Stimulated activated CD8-positive, alpha-beta memory T cell treated with anti-CD3 and anti-CD28 coated beads, Interleukin-15, amount 100 ng/mL, for 4 hours (primary cell): ENCODE measurements around the gene IPCEF1.

Experiments
- DNase-seq, 2 donors: peaks; one replicate each; pipeline ENCODE4 v3.0.0-alpha.2; 2020; ENCODE audit warnings: low read depth in 2 of 2

IPCEF1 gene, protein sequence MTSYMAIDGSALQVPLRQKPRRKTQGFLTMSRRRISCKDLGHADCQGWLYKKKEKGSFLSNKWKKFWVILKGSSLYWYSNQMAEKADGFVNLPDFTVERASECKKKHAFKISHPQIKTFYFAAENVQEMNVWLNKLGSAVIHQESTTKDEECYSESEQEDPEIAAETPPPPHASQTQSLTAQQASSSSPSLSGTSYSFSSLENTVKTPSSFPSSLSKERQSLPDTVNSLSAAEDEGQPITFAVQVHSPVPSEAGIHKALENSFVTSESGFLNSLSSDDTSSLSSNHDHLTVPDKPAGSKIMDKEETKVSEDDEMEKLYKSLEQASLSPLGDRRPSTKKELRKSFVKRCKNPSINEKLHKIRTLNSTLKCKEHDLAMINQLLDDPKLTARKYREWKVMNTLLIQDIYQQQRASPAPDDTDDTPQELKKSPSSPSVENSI

DNA sequence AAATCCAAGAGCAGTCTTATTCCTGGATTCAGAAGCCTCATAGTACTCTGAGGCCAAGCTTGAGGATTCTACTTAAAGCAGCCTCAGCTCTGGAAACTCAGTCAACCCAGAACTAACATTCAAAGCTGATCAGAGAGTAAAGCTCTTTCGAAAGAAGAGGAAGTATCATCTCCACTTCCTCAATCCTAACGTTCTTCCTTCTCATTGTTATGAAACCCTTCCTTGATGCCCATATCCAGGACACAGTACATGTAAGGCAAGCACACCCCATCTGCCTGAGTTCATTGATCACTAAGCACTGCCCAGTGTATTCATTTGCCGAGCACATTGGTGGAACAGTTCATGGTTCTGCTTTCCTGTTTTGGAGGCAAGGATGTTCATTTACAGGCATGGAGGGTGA lies at the start of gene IPCEF1:
Gene IPCEF1, minus strand, starts transcription at position 114 of the 400 bp plus-strand sequence. CDS start 90,856 bp downstream, outside the sequence.
- DNase-seq: no peak

DNA sequence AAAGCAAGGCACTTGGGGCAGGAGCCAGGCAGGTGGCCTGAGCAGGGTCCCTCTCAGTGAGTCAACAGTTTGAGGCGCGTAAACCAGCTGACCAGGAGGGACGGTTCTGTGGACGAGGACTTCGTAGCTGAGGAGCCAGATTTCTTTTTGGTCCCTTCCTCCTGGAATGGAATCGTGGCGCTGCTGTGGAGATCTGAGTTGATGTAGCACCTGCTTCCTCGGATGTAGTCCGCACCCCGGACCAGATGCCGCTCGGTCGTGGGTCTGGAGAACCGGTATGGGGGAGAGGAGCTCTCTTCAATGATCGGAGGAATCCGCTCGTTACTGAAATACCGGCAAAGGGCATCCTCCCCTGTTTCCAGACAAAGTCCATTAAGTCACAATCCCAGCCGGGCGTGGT lies 49.7 kb upstream of the IPCEF1 start:
- DNase-seq: no peak

DNA sequence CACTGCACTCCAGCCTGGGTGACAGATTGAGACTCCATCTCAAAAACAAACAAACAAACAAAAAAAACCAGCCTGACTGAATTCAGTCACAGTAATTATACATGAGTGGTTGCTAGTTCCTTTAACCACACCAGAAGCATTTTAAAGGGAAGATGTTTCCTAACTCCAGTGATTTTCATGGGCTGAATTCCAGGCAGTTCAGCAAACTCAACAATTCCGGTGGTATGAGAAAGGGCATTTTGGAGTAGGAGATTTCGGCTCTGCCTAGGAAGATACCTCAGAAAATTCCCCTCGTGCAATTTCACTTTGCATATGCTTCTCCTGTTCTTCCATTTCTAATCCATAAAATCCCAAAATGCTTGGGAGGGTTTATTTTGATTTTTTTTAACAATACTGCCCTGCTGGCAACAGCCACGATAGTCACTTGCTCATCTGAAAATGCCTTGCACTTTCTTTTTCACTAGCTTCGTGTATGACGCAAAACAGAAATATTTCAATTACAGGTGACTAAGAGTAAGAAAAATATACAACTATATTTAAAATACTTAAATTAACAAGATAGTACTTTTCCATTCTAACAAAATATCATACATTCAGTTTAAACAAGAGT lies 48.3 kb upstream of the IPCEF1 start:
- DNase-seq: no peak

DNA sequence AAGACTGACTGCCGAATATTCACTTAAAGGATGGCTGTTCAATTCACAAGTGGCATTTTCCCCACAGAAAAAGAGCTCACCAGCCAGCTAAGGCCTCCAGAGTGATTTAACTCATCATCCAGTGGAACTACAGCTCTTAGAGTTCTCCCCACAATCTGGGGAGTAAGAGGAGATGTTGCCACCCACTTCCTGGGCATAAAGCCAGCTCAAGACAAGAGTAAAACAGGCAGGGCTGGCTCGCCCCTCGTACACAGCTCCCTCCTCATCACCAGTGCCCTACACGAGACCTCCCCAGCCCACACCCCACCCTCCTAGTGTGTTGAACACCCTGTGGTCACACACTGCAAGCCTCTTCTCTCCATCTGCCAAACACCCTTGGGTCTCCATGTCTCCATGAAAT lies 47.2 kb upstream of the IPCEF1 start:
- DNase-seq: no peak

DNA sequence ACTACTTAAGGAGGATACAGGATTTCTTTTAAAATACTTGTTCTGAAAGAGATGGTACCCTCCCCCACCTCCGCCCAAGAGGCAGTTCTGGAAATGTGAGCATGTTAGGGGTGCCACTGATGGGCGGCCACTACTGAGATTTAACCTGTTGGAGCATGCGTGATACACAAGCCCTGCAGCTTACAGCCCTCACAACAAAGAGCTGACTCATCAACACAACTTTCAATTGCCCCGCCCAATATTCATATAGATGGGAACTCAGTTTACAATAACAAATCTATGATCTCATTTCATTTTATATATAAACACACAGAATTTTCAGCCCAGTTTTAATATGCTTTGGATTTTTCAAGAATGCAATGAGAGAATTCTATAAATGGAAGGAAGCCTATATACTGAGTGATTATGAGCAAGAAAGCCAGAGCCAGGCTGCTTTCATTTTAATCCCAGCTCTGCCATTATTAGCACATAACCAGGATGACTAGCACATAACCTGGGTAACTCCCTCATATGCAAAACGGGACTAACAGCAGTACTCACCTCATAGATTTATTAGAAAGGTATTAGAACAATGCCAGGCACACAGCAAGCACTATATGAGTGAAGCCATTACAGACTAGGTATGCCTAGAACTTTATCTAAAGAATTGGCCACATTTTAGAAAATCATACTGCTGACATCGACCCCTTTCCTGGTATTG lies 45.6 kb upstream of the IPCEF1 start:
- no peak for DNase-seq

DNA sequence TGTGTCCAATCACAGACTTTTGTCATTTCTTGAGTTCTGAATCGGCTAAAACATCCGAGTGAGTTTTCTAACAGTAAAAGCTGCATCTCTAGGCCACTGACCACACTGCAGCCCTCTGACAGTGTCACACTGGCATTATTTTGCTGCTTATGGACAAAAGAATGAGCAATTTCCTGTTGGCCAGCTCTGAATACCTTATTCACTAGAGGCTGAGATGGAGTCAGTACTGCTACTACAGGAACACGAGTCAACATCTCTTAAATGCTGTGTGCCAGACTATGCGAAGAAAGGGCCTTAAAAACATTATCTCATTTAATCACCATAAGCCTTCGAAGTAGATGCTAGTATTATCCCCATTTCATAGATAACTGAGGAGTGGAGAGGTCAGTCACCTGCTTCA lies 42.5 kb upstream of the IPCEF1 start:
- no peak for DNase-seq

DNA sequence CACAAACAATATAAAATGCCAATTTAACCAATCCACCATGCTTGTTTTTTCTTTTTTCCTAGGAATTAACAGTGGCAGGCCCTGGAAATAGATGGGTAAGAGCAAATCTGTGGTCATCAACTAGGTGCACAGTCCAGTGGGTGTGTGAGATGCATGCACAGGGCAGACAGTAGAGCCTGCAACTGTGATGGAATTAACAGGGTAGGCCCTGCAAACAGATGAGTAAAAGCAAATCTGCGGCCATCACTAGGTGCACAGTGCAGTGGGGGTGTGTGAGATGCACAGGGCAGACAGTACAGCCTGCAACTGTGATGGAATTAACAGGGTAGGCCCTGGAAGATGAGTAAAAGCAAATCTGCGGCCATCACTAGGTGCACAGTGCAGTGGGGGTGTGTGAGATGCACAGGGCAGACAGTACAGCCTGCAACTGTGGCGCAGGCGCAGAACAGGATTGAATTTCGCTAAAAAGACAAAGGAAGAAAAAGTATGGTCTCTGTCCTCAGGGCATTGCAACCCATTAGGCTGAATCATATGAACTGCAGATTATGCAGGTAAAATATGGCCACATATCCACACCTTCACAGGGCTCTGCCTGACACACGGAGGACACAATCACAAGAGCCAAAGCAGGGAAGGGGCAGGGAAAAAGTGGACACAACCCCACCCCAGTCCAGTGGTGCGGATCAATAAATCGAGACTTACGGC lies 41.0 kb upstream of the IPCEF1 start:
- no peak for DNase-seq

DNA sequence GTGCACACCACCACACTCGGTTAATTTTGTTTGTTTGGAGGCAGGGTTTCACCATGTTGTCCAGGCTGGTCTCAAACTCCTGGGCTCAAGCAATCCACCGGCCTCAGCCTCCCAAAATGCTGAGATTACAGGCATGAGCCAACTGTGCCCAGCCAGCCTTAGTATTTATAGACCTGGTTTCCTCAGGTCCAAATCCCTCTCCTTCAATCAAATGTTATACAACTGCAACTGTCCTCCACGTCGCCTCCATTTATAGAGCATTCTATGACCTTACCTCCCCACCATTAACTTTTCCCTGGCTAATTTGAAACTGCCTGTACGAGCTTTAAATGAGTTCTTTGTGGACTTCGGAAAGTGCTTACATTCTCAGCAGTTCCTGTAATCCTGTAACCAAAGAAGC lies 39.3 kb upstream of the IPCEF1 start:
- DNase-seq: no peak

DNA sequence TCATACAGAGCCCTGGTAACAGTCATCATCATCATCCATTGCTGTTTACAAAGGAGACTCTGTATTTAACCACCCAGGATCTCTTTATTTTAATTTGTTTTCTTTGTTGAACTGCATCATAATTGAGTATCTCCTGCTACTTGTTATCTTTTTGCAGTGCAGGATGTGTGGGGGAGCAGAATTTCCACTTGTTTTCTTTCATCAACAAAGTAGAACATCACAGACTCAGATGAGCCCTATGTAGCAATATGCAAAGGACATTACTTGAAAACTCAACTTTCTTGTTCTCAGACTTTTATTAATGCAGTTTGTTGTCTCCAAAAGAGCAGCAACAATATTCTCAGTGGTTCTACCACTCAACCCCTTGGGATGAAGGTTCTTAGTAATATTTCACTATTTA lies 38.7 kb upstream of the IPCEF1 start:
- DNase-seq: no peak

DNA sequence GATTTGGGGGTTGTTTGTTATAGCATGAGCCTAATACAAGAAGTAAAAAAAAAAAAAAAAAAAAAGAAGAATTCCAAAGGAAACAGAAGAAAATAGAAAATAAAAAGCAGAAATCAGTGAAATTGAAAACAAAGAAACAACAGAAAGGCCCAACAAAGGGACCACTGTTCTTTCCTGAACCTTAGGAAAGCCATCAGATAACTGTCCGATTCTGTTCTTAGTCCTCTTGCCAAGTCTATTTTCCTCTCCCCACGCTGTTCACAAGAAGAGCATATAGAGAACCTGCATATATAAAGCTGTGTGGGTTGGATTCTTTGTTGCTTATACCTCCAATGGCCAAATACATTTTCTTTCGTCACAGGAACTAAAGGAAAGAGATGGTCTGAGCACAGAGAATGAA lies 38.0 kb upstream of the IPCEF1 start:
- DNase-seq: no peak

DNA sequence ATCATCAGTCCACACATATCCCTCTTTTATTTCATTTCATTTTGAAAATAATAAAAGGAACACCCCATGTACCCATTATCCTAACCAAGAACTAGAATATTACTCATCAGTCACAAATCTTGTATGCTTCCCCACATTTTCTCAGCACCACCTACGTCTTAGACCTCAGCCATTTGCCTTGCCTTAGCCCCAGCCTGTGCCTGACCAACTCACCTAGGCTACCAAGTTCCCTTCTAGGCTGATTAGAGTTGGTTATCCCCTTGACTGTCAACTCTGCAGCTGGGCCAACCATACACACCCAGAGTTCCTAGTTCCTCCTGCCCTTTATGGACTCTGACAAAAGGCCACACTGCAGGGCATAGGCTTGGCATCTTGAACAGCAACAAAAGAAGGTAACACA lies 33.4 kb upstream of the IPCEF1 start:
- no peak for DNase-seq

DNA sequence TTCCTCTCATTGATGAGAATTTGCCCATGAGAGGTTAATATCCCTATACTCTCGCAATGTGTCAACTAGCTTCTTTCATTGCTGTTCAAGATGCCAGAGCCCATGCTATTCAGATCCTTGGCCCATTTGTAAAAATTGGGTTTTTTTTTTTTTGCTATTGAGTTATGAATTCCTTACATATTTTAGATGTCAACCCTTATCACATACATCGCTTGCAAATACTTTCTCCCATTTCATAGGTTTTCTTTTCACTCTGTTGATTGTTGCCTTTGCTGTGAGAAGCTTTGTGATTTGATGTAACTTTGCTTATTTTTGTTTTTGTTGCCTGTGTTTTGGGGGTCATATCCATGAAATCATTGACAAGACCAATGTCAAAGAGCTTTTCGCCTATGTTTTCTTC lies 32.2 kb upstream of the IPCEF1 start:
- DNase-seq: no peak

DNA sequence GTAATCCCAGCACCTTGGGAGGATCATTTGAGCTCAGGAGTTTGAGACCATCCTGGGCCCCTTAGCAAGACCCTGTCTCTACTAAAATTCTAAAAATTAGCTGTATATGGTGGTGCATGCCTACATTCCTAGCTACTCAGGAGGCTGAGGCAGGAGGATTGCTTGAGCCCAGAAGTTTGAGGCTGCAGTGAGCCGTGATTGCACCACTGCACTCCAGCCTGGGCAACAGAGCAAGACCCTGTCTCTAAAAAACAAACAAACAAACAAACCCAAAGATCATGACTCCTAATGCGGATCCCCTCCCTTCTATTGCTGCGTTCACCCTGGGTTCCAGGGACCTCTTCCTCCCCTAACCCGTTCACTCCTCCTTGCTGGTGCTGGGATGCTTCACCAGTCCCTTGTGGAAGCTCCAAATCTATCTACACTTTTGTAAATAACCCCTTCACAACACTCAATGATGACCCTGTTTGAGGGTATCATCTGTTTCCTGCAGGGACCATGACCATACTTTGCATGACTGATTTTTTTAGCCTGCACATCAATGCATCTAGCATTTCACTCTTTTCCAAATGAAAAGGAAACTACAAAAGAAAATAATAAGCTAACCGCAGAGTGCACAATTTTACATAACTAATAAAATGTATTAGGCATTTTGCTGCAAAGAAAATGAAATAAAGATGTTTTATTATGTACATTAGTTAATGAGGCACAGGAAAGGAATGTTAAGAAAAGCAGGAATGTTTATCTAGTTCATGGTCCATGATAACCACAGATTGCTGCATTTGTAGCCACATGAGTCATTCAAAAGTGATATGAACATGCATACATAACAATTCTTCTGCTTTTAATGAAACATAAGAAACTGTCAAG lies 30.5 kb upstream of the IPCEF1 start:
- no peak for DNase-seq

DNA sequence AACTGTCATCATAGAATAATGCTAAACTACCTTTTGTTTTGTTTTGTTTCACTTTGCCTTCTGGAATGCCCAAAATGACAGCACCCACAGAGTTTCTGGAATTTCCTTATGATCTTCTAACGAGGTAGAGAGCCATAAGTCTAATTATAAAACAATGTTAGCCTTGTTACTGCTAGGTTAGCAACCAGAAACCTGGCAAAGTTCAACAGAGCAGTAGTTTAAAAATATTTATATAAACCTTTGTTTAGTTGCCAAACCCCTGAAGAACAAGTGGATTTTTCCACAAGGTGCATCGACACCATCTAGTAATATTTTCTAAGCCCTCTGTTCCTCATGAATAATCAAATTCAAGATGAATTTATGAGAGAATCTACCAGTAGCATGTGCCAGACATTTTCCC lies 27.6 kb upstream of the IPCEF1 start:
- no peak for DNase-seq

DNA sequence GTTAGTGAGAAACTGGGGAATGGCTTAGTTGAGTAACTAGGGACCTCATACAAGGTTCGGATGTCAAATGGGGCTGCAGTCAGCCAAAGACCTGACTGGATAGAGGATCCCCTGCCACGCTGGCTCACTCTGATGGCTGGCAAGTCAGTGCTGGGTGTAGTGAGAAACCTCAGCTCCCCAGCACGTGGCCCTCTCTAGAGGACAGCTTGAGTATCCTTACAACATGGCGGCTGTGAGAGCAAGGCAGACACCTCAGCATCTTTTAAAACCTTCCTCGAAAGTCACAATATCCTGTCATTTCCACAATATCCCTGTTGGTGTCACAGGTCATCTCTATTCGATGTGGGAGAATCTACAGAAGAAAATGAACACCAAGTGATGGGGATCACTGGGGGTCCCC lies 26.7 kb upstream of the IPCEF1 start:
- no peak for DNase-seq

DNA sequence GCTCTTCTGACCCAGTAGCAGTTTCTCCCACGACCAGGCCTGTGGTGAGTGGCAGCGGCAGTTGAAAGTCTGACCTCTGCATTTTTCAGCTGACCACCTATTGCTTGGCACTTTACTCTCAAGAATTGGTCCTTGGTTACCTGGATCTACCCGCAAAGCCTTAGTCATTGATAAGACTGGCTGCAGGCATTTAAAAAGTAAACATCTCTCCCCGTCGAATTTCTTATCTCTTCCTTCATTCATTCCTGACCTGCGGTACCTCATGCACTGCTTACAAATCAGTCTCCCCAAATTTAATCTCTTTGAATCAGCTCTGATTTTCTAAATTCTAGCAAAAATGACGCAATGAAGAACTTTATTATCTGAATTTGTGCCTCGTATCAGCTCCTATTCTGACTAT lies 26.1 kb upstream of the IPCEF1 start:
- DNase-seq: no peak

DNA sequence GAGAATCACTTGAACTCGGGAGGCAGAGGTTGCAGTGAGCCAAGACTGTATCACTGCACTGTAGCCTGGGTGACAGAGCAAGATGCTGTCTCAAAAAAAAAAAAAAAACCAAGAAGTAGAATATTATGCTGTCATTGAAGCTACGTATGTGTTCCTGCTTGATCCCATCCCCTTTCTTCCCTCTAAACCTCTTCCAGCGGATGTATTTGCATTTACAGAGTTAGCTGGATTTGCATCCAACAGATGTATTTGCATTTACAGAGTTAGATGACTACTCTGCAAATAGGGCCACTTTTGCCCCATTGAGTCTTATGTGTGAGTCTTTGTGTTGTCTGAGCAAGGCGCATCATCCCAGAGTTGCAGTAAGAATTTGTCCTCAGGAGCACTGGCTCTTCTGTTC lies 24.9 kb upstream of the IPCEF1 start:
- DNase-seq: no peak

DNA sequence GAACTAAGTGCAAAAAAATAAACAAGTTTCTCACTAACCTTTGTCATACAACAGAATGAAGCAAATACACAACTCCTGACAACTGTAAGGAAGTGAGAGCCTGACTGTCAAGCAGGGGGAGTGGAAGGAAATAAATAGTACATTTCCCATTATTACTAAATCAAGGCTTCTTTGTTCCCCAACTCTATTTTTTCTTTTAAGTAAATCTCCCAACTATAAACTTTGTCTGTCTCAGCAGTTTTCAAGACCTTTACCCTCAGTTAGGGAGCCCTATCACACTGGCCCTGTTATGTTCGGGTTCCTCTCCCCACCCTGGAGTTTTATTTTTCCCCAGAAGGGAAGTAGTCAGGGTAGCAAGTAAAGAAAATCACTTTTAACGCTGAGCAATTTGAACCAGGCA lies 24.1 kb upstream of the IPCEF1 start:
- no peak for DNase-seq

DNA sequence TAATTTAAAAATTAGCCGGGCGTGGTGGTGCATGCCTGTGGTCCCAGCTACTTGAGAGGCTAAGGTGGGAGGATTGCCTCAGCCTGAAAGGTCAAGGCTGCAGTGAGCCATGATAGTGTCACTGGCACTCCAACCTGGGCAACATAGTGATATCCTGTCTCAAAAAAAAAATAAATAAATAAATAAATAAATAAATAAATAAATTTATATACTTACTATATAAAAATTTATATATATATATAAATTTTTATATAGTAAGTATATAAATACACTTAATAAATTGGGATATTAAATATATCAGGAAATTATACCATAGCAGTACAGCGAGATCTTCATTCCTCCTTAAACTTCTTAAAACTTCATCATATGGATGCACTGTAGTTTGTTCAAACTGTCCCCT lies 23.0 kb upstream of the IPCEF1 start:
- no peak for DNase-seq

DNA sequence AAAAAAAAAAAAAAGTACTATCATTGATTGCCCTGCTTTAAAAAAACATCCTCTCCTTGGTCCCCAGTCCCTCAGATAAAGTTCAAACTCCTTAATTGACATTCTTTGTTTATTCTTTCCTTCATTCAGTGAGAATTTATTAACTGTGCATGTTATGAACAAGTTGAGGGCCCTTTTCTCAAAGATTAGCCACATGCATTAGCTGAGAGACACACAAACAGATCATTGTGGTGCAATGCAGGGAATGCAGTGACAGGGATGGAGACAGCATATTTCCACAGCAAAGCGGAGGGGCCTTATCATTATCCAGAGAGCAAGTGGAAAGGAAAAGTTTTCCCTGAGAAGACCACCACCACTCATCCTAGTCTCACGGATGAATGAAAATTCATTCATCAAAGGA lies 21.9 kb upstream of the IPCEF1 start:
- DNase-seq: no peak

DNA sequence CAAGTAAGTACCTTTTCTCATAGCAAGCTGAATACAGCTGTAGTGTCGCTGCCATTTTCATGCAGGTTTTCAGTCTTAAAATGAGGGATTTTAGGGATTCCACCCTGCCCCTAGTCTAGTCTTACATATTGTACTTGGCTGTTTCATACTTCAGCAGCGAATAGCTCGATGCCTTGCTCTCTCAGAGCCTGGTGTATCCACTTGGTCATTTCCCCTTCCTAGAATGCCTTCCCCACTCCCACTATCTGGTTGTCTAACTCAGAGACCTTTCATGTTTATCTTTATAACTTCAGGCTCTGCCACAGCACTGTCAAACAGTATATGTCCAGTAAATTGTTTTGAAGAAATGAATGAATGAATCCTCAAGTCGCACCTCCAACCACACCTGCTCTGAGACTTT lies 21.1 kb upstream of the IPCEF1 start:
- DNase-seq: no peak
